ENCODE measurements around the gene AKT3. TPM values are rescaled to one million over a fixed set of nuclear protein-coding genes. Genes with fewer than 3 reads are reported as not detected.

Gene AKT3
- total RNA-seq, 4 donors from 2014 or later, result 42.2 to 66.5 (median 60.0) TPM

- TF ChIP-seq CTCF (IDR thresholded peaks at IDR 0.05; ENCODE audit: low read depth), result no peak
Measured at GRCh38 chr1:243454328-243454997, 395.6 kb downstream of the AKT3 start.

- TF ChIP-seq CTCF (IDR thresholded peaks at IDR 0.05; ENCODE audit: low read depth), result no peak
Measured at GRCh38 chr1:243452092-243452491, 398.0 kb downstream of the AKT3 start.

GRCh38 chr1:243449373-243449772 is 400.7 kb downstream of the AKT3 start:
- no peak for TF ChIP-seq CTCF (IDR thresholded peaks at IDR 0.05; ENCODE audit: low read depth)

GRCh38 chr1:243447844-243448243 is 402.2 kb downstream of the AKT3 start:
- no peak for TF ChIP-seq CTCF (IDR thresholded peaks at IDR 0.05; ENCODE audit: low read depth)

- no peak for TF ChIP-seq CTCF (IDR thresholded peaks at IDR 0.05; ENCODE audit: low read depth)
Measured at GRCh38 chr1:243447347-243447746, 402.7 kb downstream of the AKT3 start.

GRCh38 chr1:243443557-243443956 is 406.5 kb downstream of the AKT3 start:
- TF ChIP-seq CTCF (IDR thresholded peaks at IDR 0.05; ENCODE audit: low read depth), result no peak

- no peak for TF ChIP-seq CTCF (IDR thresholded peaks at IDR 0.05; ENCODE audit: low read depth)
Measured at GRCh38 chr1:243441601-243442000, 408.4 kb downstream of the AKT3 start.
